Activated CD4-positive, alpha-beta T cell treated with anti-CD3 and anti-CD28 coated beads, Interleukin-2, amount 50 U/mL, for 1 hour (primary cell): ENCODE data around the gene AEN.

ENCODE experiments used
- DNase-seq: peaks from one replicate; pipeline ENCODE4 v3.0.0-alpha.2; 2020

AEN gene, protein sequence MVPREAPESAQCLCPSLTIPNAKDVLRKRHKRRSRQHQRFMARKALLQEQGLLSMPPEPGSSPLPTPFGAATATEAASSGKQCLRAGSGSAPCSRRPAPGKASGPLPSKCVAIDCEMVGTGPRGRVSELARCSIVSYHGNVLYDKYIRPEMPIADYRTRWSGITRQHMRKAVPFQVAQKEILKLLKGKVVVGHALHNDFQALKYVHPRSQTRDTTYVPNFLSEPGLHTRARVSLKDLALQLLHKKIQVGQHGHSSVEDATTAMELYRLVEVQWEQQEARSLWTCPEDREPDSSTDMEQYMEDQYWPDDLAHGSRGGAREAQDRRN

DNA sequence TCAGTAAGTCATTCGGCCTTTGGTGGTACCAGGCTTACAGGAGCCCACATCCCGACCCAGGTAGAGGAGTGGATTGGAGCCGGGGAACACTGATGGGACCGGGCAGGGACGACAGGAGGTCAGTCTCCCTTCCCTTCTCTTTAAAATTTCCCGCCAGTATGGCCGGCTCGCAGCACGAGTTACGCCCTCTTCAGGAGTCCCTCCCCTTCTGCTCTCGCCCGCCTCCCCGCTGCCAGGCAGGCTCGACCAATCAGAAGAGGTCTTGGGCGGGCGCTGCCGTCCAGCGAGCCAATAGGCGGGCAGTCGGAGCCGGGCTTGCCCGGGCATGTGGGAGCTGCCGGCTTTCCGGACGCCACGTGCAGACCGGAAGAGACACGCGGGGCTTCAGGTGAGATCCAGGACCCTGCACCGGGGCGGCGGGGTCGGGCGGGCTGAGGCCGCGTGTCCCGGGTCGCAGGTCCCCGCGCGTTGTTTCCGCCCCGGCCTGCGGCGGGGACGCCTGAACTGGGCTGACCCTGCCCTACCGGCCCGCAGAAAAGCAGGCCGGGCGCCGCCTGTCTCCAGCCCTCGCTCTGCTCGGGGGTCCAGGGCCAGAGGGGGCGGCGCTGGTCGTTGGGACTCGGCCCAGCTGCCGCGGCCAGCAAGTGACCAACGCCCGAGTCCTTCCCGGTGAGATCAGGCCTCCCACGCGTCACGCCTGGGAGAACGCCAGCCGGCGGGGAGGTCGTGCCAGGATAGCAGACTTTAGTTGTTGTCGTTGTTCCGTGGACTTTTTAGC, at the start of gene AEN:
Gene AEN, plus strand, starts transcription at position 346 of the 778 bp plus-strand sequence. CDS start 4,870 bp downstream, outside the sequence.
- peak; percentile 93 for DNase-seq

DNA sequence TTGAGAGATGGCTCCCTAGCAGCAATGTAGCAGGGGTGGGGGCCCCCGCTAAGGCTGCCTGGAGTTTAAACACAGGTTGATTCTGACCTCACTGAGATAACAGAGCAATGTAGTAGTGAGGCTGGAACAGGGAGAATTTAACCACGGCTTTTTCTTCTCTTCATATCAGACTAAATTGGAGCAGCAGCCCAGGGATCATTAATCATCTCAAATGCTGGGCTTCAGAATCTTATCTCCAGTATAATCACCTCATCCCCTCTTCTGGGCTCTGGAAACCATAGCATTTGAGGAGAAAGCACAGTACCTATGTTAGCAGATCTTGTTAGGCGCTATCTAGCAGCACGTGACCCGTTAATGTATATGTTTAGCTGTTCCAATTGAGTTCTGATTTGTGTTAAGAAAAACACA, 49.3 kb upstream of the AEN start:
- no peak for DNase-seq

DNA sequence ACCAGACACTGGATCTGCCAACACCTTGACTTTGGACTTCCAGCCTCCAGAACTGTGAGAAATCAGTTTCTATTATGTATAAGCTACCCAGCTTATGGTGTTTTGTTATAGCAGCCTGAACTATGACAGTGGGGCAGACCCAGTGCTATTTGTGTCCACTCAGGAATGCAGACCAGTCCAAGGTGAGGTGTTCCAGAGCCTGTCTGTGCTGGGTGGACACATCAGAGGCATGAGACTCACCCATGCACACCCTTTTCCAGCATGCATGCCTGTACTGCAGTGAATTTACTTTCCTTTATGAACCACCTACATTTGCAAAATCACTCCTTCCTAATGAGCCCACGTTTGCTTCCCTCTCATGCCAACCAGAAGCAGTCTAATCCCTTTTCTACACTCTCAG, 47.1 kb upstream of the AEN start:
- DNase-seq: no peak

DNA sequence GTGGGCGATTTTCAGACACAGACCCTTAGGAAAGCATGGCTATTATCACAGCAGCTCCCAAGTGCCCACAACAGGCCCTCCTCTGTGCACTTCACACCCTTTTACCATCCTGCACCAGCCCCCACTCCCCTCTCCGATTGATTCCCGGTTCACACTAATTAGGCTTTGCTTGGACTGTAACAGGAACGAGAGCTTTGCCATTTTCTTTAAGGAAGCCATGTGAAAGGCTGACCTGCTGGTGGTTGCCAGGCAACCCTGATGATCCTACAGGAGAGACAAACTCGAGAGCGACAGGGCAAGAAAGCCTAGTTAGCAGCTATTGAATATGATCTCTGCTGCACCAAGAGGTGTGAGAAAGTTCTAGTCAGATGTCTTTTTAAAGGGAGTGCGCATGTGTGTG, 46.5 kb upstream of the AEN start:
- no peak for DNase-seq

DNA sequence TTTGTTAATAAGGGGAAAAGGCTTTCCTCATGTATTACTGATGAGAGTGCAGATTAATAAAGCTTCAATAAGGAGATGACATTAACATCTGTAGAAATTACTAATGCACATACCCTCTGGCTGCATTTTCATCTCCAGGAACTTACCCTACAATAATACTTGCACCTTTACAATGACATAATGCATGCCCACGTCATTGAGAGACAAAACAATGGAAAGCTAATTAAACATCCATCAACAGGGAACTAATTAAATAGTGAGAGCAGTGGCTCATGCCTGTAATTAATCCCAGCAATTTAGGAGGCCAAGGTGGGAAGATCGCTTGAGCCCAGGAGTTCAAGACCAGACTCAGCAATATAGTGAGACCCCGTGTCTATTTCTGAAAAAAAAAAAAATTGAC, 41.8 kb upstream of the AEN start:
- no peak for DNase-seq

GRCh38 chr15:88580532-88580931, 40.6 kb upstream of the AEN start:
- DNase-seq: no peak

DNA sequence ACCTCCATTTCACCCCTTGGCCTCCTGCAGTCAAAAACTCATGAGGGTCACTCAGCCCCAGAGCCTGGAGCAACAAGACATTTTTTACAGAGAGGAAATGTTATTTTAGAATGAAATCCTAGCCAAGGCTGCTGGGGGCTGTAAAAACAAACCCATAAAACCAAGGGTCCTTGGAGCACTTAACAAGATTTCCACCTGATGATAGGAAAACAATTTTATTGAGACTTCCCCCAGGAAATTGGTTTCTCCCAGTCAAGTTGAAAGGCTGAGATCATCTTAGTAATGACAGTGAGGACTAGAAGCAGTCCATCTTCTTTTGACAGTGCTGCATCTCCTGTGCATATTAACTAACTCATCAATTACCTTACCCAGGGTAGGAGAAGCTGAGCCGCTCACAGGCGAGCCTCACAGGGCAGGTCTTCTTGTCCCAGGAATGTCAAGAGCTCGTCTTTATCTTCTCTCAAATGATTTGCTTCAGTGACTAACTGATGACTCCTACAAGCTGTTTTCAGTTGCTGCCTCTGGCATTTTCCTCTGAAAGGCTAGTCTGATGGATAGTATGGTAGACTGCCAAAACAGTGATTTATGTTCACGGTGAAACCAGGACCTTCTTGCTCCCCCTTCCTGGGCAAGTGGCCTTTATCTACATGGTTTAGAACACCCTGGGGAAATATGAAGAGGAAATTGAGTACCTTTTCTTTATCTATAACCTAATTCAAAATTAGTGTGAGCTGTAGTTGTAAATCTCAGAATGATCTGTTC, 34.6 kb upstream of the AEN start:
- no peak for DNase-seq

- no peak for DNase-seq
Measured at GRCh38 chr15:88590759-88591158, 30.4 kb upstream of the AEN start.

- DNase-seq: no peak
Measured at GRCh38 chr15:88591384-88591783, 29.8 kb upstream of the AEN start.

DNA sequence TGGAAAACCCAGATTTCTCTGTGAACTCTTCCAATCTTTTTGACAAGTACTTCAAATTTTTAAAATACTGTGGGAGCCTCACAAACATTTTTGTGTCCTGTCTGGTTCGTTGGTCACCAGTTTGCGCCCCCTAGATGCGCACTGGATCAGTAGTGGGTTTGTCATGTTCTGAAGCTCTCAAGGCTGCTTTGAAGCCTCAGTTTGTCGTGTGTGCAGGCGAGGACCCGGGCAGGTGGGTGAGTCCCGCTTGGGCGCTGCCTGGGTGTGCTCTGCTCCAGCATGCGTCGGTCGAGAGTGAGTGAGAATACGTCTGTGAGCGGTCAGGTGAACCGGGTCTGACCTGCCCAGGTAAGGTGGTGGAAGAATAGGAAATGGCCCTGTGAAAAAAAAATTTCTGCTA, 17.3 kb upstream of the AEN start:
- no peak for DNase-seq

- no peak for DNase-seq
Measured at GRCh38 chr15:88604381-88605188, 16.6 kb upstream of the AEN start.

DNA sequence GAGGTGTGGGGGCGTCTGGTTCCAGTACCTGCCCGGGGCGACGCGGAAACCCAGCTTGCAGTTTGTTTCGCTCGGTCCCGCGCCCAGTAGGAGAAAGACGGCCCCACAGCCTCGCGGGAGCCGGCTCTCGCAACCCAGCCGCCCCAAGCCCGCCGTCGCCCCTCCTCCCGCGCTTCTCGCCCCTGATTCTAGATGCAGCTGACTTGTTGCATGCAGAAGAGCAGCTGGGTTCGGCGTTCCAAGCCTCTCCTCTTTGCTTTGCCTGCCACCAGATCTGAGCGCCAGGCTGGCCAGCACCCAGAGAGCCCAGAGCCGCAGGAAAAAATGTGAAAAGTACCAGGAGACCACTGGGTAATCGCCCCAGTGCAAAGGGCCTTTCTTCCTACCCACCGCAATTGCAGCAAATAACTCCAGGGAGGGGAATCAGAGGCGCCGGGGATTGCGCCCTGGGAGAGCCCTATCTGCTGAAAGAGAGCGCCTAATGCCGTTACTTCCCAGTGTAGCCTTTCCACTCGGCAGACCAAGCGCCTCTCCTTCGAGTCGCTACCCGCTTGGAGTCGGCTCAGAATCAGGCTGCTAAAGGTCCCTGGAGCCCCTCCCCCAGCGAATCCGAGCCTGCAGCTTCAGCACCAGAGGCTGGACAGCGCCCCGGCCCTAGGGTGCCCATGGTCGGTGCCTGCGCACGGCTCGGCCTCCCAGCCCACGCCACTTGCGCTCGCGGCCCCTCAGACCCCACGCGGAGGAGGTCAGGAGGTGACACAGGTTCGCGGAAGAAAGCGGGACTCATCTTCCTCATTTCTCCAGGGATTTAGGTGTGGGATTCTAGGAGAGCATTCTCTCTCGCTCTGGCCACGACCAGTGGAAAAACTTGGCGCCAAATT, 15.7 kb upstream of the AEN start:
- DNase-seq: peak; percentile 55

DNA sequence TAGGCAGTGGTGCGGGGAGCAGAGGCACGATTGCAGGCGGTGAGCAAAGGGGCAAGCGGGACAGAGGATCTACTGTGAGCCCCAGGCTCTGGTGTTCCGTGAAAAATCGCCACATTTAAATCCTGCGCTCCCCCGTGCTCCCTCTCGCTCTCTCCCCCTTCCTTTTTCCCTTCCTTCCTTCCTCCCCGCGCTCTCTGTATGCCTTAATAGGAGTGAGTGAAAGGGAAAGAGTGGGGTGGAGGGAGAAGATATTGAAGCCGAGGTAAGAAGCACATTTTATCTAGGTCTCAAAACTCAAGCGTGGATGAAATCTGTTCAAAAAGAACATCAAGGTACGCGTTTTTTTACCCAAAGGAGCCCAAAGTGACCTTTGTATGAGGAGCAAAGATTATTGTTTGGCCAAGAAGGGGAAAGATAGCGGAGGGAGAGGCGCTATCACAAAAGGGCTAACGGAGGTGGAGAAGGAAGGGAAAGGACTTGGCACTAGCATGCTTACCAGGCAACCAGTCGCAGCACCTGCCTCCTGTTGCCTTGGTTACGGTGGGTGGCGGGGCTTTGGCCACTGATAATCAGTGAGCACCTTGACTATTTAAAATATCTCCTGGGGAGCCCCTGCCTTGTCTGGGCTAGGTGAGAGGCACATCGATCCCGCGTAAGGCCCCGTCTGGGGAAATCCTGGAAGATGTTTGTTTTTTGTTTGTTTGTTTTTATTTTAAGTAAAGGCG, 14.9 kb upstream of the AEN start:
- no peak for DNase-seq

DNA sequence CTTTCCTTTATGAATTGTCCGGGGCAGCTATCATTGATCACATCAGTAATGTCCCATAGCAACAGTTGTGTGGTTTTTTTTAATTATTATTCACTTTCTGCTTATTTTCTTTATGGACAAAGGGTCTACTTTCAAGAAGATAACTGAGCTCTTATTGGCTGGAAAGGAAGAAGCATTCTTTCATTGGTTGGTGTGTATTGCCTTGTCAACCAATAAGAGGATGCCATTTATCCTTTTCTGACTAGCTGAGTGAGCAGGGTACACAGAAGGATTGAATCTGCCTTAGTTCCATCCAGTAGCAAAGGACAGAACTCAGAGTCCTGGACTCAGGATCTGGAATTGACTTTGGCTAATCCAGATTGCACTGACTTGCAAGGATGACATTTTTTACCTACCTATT, 13.2 kb upstream of the AEN start:
- no peak for DNase-seq

DNA sequence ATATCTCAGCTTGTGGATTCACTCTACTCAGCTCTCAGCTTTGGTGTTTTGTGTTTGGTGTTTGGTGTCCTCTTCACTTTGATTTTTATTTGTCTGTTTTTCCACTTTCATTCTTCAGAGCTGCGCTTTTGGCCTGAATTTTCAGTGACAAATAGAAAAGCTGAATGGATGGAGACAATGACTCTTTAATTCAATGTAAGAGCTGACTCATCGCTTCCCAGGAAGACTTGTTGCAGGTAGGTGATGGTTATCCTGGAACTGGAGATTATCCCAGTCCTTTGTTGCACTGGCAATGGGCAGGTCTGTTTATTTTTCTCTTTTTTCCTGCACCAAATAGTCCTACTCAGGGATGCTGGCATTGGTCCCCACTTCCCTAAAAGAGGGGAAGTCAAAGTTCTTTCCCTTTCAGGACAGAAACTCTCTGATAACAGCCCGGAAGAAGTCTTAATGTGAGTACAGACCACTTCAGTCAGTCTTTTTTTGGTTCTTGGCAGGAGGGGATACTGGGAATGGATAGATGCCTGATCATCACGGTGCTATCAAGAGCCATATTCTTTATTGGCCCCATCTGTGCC, 12.4 kb upstream of the AEN start:
- no peak for DNase-seq

DNA sequence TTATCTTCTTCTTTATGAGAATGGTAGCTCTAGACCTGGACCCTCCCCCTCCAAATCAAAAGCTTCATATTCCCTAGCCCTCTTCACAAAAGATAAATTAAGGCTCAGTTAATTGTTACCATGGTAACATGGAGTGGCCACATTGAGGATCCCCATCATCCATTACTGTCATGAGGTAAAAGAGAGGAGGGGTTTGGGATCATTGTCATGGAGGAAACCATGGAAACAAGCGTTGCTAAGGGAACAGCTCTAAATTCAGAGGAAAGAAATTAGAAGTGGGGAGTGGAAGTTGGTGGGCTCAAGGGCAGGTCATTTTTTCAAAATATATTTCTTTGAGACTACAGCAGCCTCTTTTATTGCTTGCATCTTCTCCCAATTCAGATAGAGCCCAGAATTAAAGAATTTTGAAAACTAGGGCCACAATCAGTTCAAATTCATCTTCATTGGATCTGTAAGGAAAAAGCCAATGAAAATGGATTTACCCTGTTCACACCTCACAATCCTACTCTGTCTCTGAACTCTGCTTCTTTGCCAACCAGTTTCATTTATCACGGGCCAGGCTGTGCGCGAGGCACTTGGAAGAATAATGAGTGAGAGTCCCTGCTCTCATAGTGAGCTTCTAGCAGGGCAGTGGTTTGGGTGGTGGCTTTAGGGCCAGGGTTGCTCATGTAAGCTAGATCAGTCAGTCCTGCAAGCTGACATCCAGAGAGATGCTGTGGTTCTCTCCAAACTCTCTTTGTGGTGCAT, 11.6 kb upstream of the AEN start:
- no peak for DNase-seq

DNA sequence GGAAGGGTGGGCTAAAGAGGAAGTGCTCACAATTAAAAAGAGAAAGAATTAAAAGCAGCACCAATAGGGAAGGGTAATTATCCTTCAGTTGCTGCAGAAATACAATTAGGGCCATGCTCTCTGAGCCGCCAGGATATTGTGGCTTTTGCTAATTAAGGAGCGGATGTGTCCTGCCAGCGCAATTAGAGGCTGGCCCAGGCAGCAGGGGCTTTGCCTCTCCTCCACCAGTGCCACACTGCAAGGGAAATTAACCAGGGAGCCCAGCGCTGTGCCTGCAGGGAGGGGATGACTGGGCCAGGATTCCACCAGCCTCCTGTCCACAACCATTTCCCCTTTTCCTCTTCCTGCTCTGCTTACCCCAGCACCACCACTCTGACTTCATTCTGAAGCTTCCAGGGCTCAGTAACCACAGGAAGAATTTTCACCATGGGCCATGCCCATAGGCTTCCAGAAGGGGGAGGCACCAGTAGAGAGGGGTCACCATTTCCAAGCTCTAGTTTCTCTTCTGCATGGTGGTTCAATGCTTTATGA, 10.4 kb upstream of the AEN start:
- no peak for DNase-seq

DNA sequence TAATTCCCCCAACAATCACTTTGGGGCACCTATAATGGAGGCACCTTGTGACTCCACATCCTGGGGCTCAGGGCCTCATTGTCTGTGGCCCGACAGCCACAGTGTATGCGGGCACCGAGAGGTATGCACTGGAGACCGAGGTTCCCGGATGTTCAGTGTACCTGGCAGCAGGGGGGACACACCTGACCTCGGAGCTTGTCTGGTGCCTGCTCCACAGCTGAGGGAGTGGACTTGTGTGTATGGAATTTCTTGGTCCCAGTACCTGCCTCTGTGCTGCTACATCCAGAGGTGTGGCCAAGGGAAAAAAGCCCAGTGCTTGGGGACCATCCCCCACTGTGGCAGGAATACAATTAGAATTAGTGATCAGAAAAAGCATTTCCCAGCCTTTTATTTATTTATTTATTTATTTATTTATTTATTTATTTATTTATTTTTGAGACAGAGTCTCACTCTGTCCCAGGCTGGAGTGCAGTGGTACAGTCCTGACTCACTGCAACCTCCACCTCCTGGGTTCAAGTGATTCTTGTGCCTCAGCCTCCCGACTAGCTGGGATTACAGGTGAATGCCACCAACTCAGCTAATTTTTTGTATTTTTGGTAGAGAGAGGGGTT, 8.8 kb upstream of the AEN start:
- DNase-seq: no peak
